Activated CD8-positive, alpha-beta T cell treated with anti-CD3 and anti-CD28 coated beads for 36 hours (primary cell): ENCODE results near the gene SDR42E1. TPM values are rescaled to one million over a fixed set of nuclear protein-coding genes. Genes with fewer than 3 reads are reported as not detected.

Experiments used
- ATAC-seq: fragments of 200-7000 bp; cut with Tn5 transposase; one replicate; pipeline ENCODE4 v1.10.0; 2021; ENCODE audit warnings: mild to moderate bottlenecking, moderate library complexity
- CTCF ChIA-PET: fragments of 350-600 bp; sonication (Branson Sonifier 250); formaldehyde crosslinking; loops from one replicate; lab custom pipeline; 2021; ENCODE audit warnings: antibody characterized with exemption; lab: Charles Lee
- POLR2A ChIA-PET: fragments of 350-600 bp; sonication (Branson Sonifier 250); formaldehyde crosslinking; loops from one replicate; lab custom pipeline; 2021; ENCODE audit warnings: antibody characterized with exemption; lab: Charles Lee
- DNase-seq: peaks from one replicate; pipeline ENCODE4 v3.0.0-alpha.2; 2020
- H3K27ac Mint-ChIP-seq: one replicate; pipeline ENCODE4 v1.8.0; 2021; ENCODE audit warnings: mild to moderate bottlenecking, mixed read lengths
- H3K27me3 Mint-ChIP-seq: one replicate; pipeline ENCODE4 v1.8.0; 2021; ENCODE audit warnings: mixed read lengths
- H3K36me3 Mint-ChIP-seq: one replicate; pipeline ENCODE4 v1.8.0; 2021; ENCODE audit warnings: low read depth, mixed read lengths
- H3K4me1 Mint-ChIP-seq: one replicate; pipeline ENCODE4 v1.8.0; 2021; ENCODE audit warnings: low read depth, mixed read lengths
- H3K4me3 Mint-ChIP-seq: one replicate; pipeline ENCODE4 v1.8.0; 2021; ENCODE audit warnings: mild to moderate bottlenecking, moderate library complexity, mixed read lengths
- H3K9me3 Mint-ChIP-seq: one replicate; pipeline ENCODE4 v1.8.0; 2021; ENCODE audit warnings: mixed read lengths
- intact Hi-C: fragments of 100-400 bp; cut with micrococcal nuclease; formaldehyde crosslinking; loops from one replicate; pipeline ENCODE4 v1.10.0; 2022
- total RNA-seq, 2 experiments: library from RNA; stranded (reverse); gene quantifications; one replicate each; pipeline ENCODE4 v1.2.3, GENCODE V29; 2021
- TF ChIP-seq, protein P1 (sequence below): fragments of 200-600 bp; IDR thresholded peaks from one replicate; pipeline ENCODE4 v1.8.0; 2022; ENCODE audit warnings: antibody characterized with exemption, mild to moderate bottlenecking

Gene SDR42E1
- total RNA-seq, 2 experiments from 2014 or later: 7.1 to 9.2 TPM

DNA sequence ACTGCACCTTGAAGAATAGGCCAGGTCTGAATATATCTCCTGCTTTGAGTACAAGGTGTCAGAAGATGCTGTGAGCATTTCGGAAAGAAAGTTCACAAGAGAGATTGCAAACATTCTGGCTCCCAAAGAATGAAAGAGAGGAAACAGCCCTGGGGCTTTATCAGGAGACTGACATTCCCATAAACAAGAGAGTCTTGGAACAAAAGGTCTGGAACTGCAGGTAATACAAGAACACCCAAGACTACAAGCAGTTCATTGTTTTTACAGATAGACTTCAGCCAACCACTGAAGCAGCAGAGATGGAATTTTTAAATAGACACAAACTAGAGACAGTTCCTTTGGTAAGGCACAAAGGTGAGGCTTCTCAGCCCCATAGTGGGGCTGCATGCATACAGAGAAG is 38.2 kb upstream of the SDR42E1 start:
- Mint-ChIP-seq H3K27ac (no peak overlapping the region), H3K36me3 (no peaks in the 10 kb centered on the region), H3K9me3 (no peaks in the 10 kb centered on the region), H3K4me3 (no peak overlapping the region), H3K27me3 (peaks cover 8% of the 10 kb centered on the region), H3K4me1 (no peaks in the 10 kb centered on the region)
- TF ChIP-seq, protein P1, sequence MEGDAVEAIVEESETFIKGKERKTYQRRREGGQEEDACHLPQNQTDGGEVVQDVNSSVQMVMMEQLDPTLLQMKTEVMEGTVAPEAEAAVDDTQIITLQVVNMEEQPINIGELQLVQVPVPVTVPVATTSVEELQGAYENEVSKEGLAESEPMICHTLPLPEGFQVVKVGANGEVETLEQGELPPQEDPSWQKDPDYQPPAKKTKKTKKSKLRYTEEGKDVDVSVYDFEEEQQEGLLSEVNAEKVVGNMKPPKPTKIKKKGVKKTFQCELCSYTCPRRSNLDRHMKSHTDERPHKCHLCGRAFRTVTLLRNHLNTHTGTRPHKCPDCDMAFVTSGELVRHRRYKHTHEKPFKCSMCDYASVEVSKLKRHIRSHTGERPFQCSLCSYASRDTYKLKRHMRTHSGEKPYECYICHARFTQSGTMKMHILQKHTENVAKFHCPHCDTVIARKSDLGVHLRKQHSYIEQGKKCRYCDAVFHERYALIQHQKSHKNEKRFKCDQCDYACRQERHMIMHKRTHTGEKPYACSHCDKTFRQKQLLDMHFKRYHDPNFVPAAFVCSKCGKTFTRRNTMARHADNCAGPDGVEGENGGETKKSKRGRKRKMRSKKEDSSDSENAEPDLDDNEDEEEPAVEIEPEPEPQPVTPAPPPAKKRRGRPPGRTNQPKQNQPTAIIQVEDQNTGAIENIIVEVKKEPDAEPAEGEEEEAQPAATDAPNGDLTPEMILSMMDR: no peak
- intact Hi-C loops: no loop called here
- no peak for ATAC-seq
- POLR2A ChIA-PET: no interaction called here
- CTCF ChIA-PET: interaction anchor here (1.2 kb wide), 1 partner anchor 160 kb away, joined by 3 read pairs; no protein-coding TSS in a partner anchor
- DNase-seq: no peak

DNA sequence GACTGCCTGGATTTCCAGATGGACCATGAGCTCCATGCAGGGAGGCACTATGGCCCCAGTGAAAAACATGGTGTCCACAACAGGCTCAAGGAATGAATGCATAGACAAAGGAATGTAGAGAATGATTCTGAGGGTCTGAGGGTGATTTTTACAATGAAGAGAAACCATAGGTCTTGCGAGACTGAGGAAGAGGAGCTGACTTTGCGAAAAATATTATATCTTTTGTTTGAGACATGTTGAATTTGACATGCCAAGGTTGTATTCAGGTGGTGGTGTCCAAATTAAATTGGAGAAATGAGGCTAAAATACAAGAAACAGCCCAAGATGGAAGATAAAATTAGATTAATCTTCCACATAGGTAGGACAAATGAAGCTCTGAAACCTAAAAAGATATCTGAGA is 36.5 kb upstream of the SDR42E1 start:
- H3K4me3 Mint-ChIP-seq: no peak overlapping the region
- ATAC-seq (no peak), DNase-seq (no peak)
- POLR2A ChIA-PET: no interaction called here
- H3K27me3 Mint-ChIP-seq: peaks cover 8% of the 10 kb centered on the region
- no peaks in the 10 kb centered on the region for H3K36me3 Mint-ChIP-seq
- CTCF ChIA-PET: interaction anchor here (0.8 kb wide), 1 partner anchor 14 kb away, joined by 3 read pairs; no protein-coding TSS in a partner anchor
- intact Hi-C loops: no loop called here
- no peaks in the 10 kb centered on the region for H3K4me1 Mint-ChIP-seq
- no peak overlapping the region for H3K27ac Mint-ChIP-seq
- TF ChIP-seq, protein P1: no peak
- H3K9me3 Mint-ChIP-seq: no peaks in the 10 kb centered on the region

DNA sequence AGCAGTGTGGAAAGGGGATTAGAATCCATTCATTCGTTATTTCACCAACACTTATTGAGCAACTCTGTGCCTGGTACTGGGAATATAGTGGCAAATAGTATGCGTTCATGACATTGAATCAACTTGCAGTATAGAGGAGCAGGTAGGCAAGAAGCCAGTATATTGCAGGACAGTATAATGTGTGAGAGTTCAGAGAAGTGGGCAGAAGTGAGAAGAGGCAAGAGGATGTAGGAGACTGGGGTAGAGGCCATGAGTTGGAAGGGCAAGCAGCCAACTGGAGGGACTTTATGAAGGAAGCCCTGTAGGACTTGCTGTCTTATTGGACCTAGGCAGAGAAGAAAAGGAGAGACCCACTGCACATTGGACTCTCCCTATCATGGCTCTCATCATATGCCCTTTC is 36.1 kb upstream of the SDR42E1 start:
- no peaks in the 10 kb centered on the region for H3K9me3 Mint-ChIP-seq
- H3K4me3 Mint-ChIP-seq: no peak overlapping the region
- H3K4me1 Mint-ChIP-seq: no peaks in the 10 kb centered on the region
- peaks cover 8% of the 10 kb centered on the region for H3K27me3 Mint-ChIP-seq
- H3K27ac Mint-ChIP-seq: no peak overlapping the region
- no peak for ATAC-seq
- ChIA-PET POLR2A (no interaction called here), CTCF (no interaction called here)
- intact Hi-C loops: no loop called here
- TF ChIP-seq, protein P1: no peak
- H3K36me3 Mint-ChIP-seq: no peaks in the 10 kb centered on the region
- no peak for DNase-seq

DNA sequence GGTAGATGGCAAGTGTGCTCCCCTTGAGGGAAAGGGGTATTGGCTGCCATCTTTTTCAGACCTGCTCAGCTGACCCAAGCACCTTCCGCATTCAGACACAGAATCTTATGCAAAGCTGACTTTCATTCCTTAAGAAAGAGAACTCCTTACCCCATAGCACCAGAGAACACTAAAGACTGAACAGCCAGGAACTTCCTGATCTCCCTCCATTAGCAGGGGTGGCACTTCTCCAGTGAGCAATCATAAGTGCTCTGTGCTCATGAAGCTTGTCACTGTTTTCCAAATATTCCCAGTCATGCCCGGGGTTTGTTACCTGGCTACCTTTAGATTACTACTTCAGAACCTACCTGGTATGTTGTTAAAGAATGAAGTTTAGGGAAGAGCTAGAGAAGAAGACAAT is 35.7 kb upstream of the SDR42E1 start:
- Mint-ChIP-seq H3K27me3 (peaks cover 8% of the 10 kb centered on the region), H3K4me1 (no peaks in the 10 kb centered on the region), H3K27ac (no peak overlapping the region), H3K9me3 (no peaks in the 10 kb centered on the region), H3K36me3 (no peaks in the 10 kb centered on the region), H3K4me3 (no peak overlapping the region)
- intact Hi-C loops: no loop called here
- CTCF ChIA-PET: no interaction called here
- POLR2A ChIA-PET: no interaction called here
- DNase-seq: no peak
- ATAC-seq: no peak
- TF ChIP-seq, protein P1: no peak

DNA sequence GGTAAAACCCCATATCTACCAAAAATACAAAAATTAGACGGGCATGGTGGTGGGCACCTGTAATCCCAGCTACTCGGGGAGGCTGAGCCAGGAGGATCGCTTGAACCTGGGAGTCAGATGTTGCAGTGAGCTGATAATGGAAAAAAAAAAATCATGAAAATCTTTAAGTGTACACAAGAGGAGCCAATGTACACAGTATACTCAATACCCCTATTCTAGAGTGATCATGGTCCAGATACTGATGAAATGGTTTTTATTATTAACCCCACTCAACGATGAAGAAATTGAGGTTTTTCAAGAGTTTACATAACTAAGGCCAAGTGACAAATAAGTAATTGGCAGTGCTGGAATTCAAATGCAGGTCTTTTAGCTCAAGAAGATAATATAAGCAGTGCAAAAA is 35.3 kb upstream of the SDR42E1 start:
- H3K27me3 Mint-ChIP-seq: peaks cover 8% of the 10 kb centered on the region
- intact Hi-C loops: no loop called here
- no peaks in the 10 kb centered on the region for H3K4me1 Mint-ChIP-seq
- POLR2A ChIA-PET: no interaction called here
- H3K9me3 Mint-ChIP-seq: no peaks in the 10 kb centered on the region
- no peak for DNase-seq
- TF ChIP-seq, protein P1: no peak
- CTCF ChIA-PET: no interaction called here
- no peak overlapping the region for H3K27ac Mint-ChIP-seq
- H3K4me3 Mint-ChIP-seq: no peak overlapping the region
- H3K36me3 Mint-ChIP-seq: no peaks in the 10 kb centered on the region
- no peak for ATAC-seq
